ENCODE measurements around the gene GPR157. TPM values are rescaled to one million over a fixed set of nuclear protein-coding genes. Genes with fewer than 3 reads are reported as not detected.

Gene GPR157
- total and polyA plus RNA-seq, 2 of the 13 experiments (the other 11 are each of a cell fraction or from before 2014, with no cell fraction given), result 10.1 to 19.2 TPM

DNA sequence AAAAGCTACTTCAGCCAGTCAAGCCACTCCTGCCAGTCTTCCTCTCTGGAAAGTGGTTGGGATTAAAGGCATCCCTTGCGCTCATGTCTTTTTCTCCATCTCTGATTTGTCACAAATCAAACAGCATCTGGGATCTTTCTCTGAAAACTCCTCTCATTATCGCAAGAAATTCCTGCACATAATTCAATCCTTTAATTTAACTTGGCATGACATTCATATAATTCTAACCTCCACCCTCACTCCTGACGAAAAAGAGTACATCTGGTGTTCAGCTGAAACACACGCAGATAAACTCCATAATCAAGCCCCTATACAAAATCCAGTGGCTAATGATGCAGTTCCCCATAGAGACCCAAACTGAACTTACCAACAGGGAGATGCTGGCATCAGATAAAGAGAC is 40.1 kb downstream of the GPR157 start:
- Histone ChIP-seq H2AFZ (ENCODE audit: low read length) (no peak overlapping the region), H3K4me3 (replicated peaks in 1 of 3; ENCODE audit: insufficient read depth in 1 of 3, low read depth in 2 of 3, low read length in 3 of 3) (no peak overlapping the region), H3K36me3 (replicated peaks in 1 of 2; ENCODE audit: control insufficient read depth in 1 of 2, insufficient read depth in 2 of 2, low read length in 2 of 2) (no peaks in the 10 kb centered on the region), H3K79me2 (ENCODE audit: insufficient read depth, low read length) (no peaks in the 10 kb centered on the region), H3K27me3 (ENCODE audit: control insufficient read depth in 1 of 2, insufficient read depth in 2 of 2, low read length in 2 of 2) (peaks cover 1 to 60% of the 10 kb centered on the region in 2 experiments; a peak in 3 of 5 replicates), H3K4me1 (ENCODE audit: insufficient read depth, low read length) (no peaks in the 10 kb centered on the region), H3K27ac (ENCODE audit: extremely low read length, insufficient read depth, low read length) (no peak overlapping the region), H3K4me2 (ENCODE audit: low read depth, low read length) (no peak overlapping the region), H4K20me1 (ENCODE audit: insufficient read depth, low read length) (no peaks in the 10 kb centered on the region), H3K9ac (ENCODE audit: insufficient read depth, low read depth, low read length) (no peak overlapping the region), H3K9me3 (ENCODE audit: low read length) (no peaks in the 10 kb centered on the region)
- DNase-seq (ENCODE audit: low spot score), result no peak
- BruUV-seq (replicated peaks), result no TSS peak
- CTCF ChIA-PET (ENCODE audit: low intra/inter-chr PET ratio, low total read pairs), result no interaction called here
- in situ Hi-C loops (cut with HindIII; ENCODE audit: extremely low pct_ligation_motif_present, low pct_unique_long_range_greater_than_20kb), result no loop called here
- ATAC-seq, result no peak
- WGBS (ENCODE audit: low lambda C conversion rate), result 62% methylated on average over 4 of the region's 4 CpGs
- intact Hi-C loops (cut with micrococcal nuclease; ENCODE audit: unreplicated experiment), result no loop called here
- POLR2A ChIA-PET, result no interaction called here
- TF ChIP-seq CHD4 (IDR thresholded peaks at IDR 0.05; ENCODE audit: borderline replicate concordance, low read length) (no peak), ELF3 (CRISPR knock-in tag; IDR thresholded peaks at IDR 0.05) (no peak), TCF7 (IDR thresholded peaks at IDR 0.05; ENCODE audit: low read depth) (no peak), ZNF446 (CRISPR knock-in tag; IDR thresholded peaks at IDR 0.05) (no peak), DNMT3B (CRISPR knock-in tag; conservative IDR thresholded peaks at IDR 0.05) (no peak), STAT5B (CRISPR knock-in tag; IDR thresholded peaks at IDR 0.05) (no peak), ZNF256 (CRISPR knock-in tag; conservative IDR thresholded peaks at IDR 0.05) (no peak), TARDBP (CRISPR knock-in tag; IDR thresholded peaks at IDR 0.05) (no peak), ZNF737 (CRISPR knock-in tag; IDR thresholded peaks at IDR 0.05; ENCODE audit: borderline replicate concordance) (no peak), ZNF510 (CRISPR knock-in tag; IDR thresholded peaks at IDR 0.05; ENCODE audit: low read depth) (no peak), NRL (CRISPR knock-in tag; IDR thresholded peaks at IDR 0.05; ENCODE audit: borderline replicate concordance) (no peak), ZNF7 (CRISPR knock-in tag; IDR thresholded peaks at IDR 0.05) (no peak)
- TF ChIP-seq, protein P1, sequence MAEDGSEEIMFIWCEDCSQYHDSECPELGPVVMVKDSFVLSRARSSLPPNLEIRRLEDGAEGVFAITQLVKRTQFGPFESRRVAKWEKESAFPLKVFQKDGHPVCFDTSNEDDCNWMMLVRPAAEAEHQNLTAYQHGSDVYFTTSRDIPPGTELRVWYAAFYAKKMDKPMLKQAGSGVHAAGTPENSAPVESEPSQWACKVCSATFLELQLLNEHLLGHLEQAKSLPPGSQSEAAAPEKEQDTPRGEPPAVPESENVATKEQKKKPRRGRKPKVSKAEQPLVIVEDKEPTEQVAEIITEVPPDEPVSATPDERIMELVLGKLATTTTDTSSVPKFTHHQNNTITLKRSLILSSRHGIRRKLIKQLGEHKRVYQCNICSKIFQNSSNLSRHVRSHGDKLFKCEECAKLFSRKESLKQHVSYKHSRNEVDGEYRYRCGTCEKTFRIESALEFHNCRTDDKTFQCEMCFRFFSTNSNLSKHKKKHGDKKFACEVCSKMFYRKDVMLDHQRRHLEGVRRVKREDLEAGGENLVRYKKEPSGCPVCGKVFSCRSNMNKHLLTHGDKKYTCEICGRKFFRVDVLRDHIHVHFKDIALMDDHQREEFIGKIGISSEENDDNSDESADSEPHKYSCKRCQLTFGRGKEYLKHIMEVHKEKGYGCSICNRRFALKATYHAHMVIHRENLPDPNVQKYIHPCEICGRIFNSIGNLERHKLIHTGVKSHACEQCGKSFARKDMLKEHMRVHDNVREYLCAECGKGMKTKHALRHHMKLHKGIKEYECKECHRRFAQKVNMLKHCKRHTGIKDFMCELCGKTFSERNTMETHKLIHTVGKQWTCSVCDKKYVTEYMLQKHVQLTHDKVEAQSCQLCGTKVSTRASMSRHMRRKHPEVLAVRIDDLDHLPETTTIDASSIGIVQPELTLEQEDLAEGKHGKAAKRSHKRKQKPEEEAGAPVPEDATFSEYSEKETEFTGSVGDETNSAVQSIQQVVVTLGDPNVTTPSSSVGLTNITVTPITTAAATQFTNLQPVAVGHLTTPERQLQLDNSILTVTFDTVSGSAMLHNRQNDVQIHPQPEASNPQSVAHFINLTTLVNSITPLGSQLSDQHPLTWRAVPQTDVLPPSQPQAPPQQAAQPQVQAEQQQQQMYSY (CRISPR knock-in tag; IDR thresholded peaks at IDR 0.05), result no peak
- no peak for FAIRE-seq

All from HepG2 (cell line).